HG03439 (cell line): ENCODE results near the gene GALNT9.

Experiments
- ATAC-seq: cut with Tn5 transposase; IDR thresholded peaks from one replicate; pipeline ENCODE4 v1.9.1; 2021; ENCODE audit warnings: mild to moderate bottlenecking, moderate library complexity; ENCODE audit not compliant: unreplicated experiment

Gene GALNT9

GRCh38 chr12:132327336-132328171 is 1.8 kb downstream of the GALNT9 start:
- no peak for ATAC-seq

- ATAC-seq: no peak
Measured at GRCh38 chr12:132326646-132327045, 2.7 kb downstream of the GALNT9 start.

GRCh38 chr12:132325733-132326130 is 3.7 kb downstream of the GALNT9 start:
- no peak for ATAC-seq

GRCh38 chr12:132324841-132325732 is 4.3 kb downstream of the GALNT9 start:
- no peak for ATAC-seq

GRCh38 chr12:132324173-132324572 is 5.2 kb downstream of the GALNT9 start:
- ATAC-seq: no peak

GRCh38 chr12:132323171-132324010 is 6.0 kb downstream of the GALNT9 start:
- ATAC-seq: no peak

GRCh38 chr12:132322206-132323132 is 6.9 kb downstream of the GALNT9 start:
- ATAC-seq: no peak

- ATAC-seq: no peak
Measured at GRCh38 chr12:132321321-132322118, 7.9 kb downstream of the GALNT9 start.

- ATAC-seq: no peak
Measured at GRCh38 chr12:132320767-132321211, 8.6 kb downstream of the GALNT9 start.

- ATAC-seq: no peak
Measured at GRCh38 chr12:132319991-132320570, 9.3 kb downstream of the GALNT9 start.

GRCh38 chr12:132319359-132319950 is 9.9 kb downstream of the GALNT9 start:
- ATAC-seq: no peak

GRCh38 chr12:132318618-132319033 is 10.8 kb downstream of the GALNT9 start:
- no peak for ATAC-seq

- no peak for ATAC-seq
Measured at GRCh38 chr12:132318135-132318534, 11.3 kb downstream of the GALNT9 start.

GRCh38 chr12:132317233-132317938 is 12.0 kb downstream of the GALNT9 start:
- no peak for ATAC-seq

GRCh38 chr12:132316497-132317232 is 12.7 kb downstream of the GALNT9 start:
- ATAC-seq: no peak

- no peak for ATAC-seq
Measured at GRCh38 chr12:132315951-132316350, 13.4 kb downstream of the GALNT9 start.

- no peak for ATAC-seq
Measured at GRCh38 chr12:132315507-132315906, 13.9 kb downstream of the GALNT9 start.
